Fibroblast of pulmonary artery (primary cell): Measurements from ENCODE around the gene CD6.

Experiments used
- DNase-seq: peaks from one replicate; pipeline ENCODE4 v3.0.0-alpha.2; 2010; ENCODE audit warnings: low read depth
- H3K4me3 ChIP-seq: replicated peaks from 2 replicates; pipeline ENCODE4 v1.5.1; 2011; ENCODE audit warnings: low read depth, mild to moderate bottlenecking, control low read depth, low read length, moderate library complexity
- CTCF ChIP-seq: IDR thresholded peaks from 2 replicates; pipeline ENCODE4 v1.5.1; 2011; ENCODE audit warnings: mild to moderate bottlenecking, control low read depth, low read length, inconsistent platforms; ENCODE audit errors: missing control alignments

Gene CD6

GRCh38 chr11:61045271-61045670 is 73.8 kb downstream of the CD6 start:
- no peak overlapping the region for H3K4me3 ChIP-seq
- no peak for TF ChIP-seq CTCF

GRCh38 chr11:61046833-61047232 is 75.4 kb downstream of the CD6 start:
- no peak for DNase-seq
- TF ChIP-seq CTCF, result no peak
- H3K4me3 ChIP-seq, result no peak overlapping the region

More at GRCh38 chr11:61045271-61045670, 73.8 kb downstream of the CD6 start:
- no peak for DNase-seq

- H3K4me3 ChIP-seq, result no peak overlapping the region
- no peak for DNase-seq
- TF ChIP-seq CTCF, result no peak
Observed at GRCh38 chr11:61048368-61049062, 77.0 kb downstream of the CD6 start.

GRCh38 chr11:61049063-61049377 is 77.5 kb downstream of the CD6 start:
- no peak for TF ChIP-seq CTCF
- no peak for DNase-seq
- no peak overlapping the region for H3K4me3 ChIP-seq

GRCh38 chr11:61049859-61050258 is 78.4 kb downstream of the CD6 start:
- DNase-seq, result no peak

GRCh38 chr11:61052182-61052972 is 80.9 kb downstream of the CD6 start:
- no peak for TF ChIP-seq CTCF
- DNase-seq, result no peak

More at GRCh38 chr11:61049859-61050258, 78.4 kb downstream of the CD6 start:
- TF ChIP-seq CTCF, result no peak
- H3K4me3 ChIP-seq, result no peak overlapping the region

More at GRCh38 chr11:61052182-61052972, 80.9 kb downstream of the CD6 start:
- no peak overlapping the region for H3K4me3 ChIP-seq
